IPS-20b (cell line): ENCODE results near the gene AGXT.
"Not testable (repeated sequence)": the region's sequence is repeated elsewhere in the genome, so short reads cannot be mapped to it uniquely, and the experiment has no call there.

Source experiments
- H3K27ac ChIP-seq: one replicate; pipeline ENCODE4 v1.5.1; 2013; ENCODE audit warnings: low read length
- H3K27me3 ChIP-seq: 2 replicates; pipeline ENCODE4 v1.6.1; 2013; ENCODE audit warnings: mild to moderate bottlenecking, low read length, inconsistent platforms; ENCODE audit not compliant: insufficient read depth
- H3K36me3 ChIP-seq: 2 replicates; pipeline ENCODE4 v1.6.1; 2013; ENCODE audit warnings: low read depth, mild to moderate bottlenecking, inconsistent platforms, low read length, moderate library complexity; ENCODE audit not compliant: insufficient read depth
- H3K4me1 ChIP-seq: 2 replicates; pipeline ENCODE4 v1.6.1; 2013; ENCODE audit warnings: mild to moderate bottlenecking, control low read depth, inconsistent platforms, low read length, moderate library complexity; ENCODE audit not compliant: insufficient read depth
- H3K4me3 ChIP-seq: 2 replicates; pipeline ENCODE4 v1.5.1; 2013; ENCODE audit warnings: mild to moderate bottlenecking, low read length, inconsistent platforms
- H3K9ac ChIP-seq: 2 replicates; pipeline ENCODE4 v1.6.1; 2013; ENCODE audit warnings: low read depth, mild to moderate bottlenecking, inconsistent platforms, low read length, moderate library complexity
- H3K9me3 ChIP-seq: 2 replicates; pipeline ENCODE4 v1.6.1; 2013; ENCODE audit warnings: mild to moderate bottlenecking, low read depth, low read length, inconsistent platforms; ENCODE audit not compliant: insufficient read depth

AGXT gene

DNA sequence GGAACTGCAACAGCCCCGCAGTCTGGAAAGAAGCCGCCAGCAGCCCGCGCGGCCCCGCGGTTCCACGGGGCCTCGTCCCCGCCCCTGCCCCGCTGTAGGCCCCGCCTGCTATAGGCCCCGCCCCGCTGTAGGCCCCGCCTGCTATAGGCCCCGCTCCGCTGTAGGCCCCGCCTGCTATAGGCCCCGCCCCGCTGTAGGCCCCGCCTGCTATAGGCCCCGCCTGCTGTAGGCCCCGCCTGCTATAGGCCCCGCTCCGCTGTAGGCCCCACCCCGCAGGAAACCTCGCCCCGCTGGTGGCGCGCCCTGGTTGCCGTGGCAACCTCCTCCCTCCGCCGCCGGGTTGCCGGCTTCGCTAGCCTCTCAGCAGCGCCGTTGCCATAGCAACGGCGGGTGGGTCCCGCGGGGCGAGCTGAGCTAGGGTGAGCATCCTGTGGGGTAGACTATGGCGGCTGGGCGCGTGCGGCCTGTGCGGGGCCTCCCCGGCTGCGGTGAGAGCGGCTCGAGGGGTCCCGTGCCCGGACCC is 36.4 kb upstream of the AGXT start:
- no peaks in the 10 kb centered on the region for H3K4me1 ChIP-seq
- H3K4me3 ChIP-seq, result peak overlapping the region; percentile 67
- H3K9ac ChIP-seq, result no peak overlapping the region
- peaks cover 49% of the 10 kb centered on the region for H3K27me3 ChIP-seq
- no peaks in the 10 kb centered on the region for H3K9me3 ChIP-seq
- H3K27ac ChIP-seq, result no peak overlapping the region
- H3K36me3 ChIP-seq, result no peaks in the 10 kb centered on the region

GRCh38 chr2:240832921-240833494 is 35.6 kb upstream of the AGXT start:
- H3K4me1 ChIP-seq, result no peaks in the 10 kb centered on the region
- H3K4me3 ChIP-seq, result no peak overlapping the region
- no peak overlapping the region for H3K9ac ChIP-seq
- peaks cover 46% of the 10 kb centered on the region for H3K27me3 ChIP-seq
- no peaks in the 10 kb centered on the region for H3K36me3 ChIP-seq
- no peaks in the 10 kb centered on the region for H3K9me3 ChIP-seq
- H3K27ac ChIP-seq, result no peak overlapping the region

- Histone ChIP-seq H3K9ac (no peak overlapping the region), H3K4me1 (no peaks in the 10 kb centered on the region), H3K36me3 (no peaks in the 10 kb centered on the region), H3K9me3 (no peaks in the 10 kb centered on the region), H3K27me3 (peaks cover 38% of the 10 kb centered on the region), H3K27ac (no peak overlapping the region), H3K4me3 (no peak overlapping the region)
Measured at GRCh38 chr2:240833724-240834285, 34.8 kb upstream of the AGXT start.

DNA sequence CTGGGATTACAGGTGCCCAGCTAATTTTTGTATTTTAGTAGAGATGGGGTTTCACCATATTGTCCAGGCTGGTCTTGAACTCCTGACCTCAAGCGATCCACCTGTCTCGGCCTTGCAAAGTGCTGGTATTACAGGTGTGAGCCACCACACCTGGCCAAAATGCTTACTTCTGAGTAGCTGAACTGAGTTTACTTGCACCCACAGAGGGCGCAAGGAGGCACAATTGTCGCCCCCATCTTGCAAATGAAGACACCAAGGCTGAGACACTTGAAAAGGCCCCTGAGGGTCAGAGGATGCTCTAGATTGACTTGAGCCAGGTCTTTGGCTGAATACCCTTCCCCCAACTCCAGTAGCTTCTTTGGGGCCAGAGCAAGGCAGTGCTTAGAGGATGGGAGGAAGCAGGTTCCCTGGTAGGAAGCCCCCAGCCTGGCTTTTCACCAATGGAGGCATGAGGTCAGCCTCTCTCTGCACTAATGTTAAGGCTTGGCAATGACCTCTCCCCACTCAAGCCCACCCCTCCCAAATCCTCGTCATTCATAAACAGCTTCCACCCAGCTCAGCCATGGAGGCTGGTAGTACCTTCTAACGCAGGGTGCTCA is 34.1 kb upstream of the AGXT start:
- Histone ChIP-seq H3K9me3 (no peaks in the 10 kb centered on the region), H3K9ac (no peak overlapping the region), H3K4me1 (no peaks in the 10 kb centered on the region), H3K27me3 (peaks cover 32% of the 10 kb centered on the region), H3K27ac (no peak overlapping the region), H3K4me3 (no peak overlapping the region), H3K36me3 (no peaks in the 10 kb centered on the region)

GRCh38 chr2:240835528-240835927 is 33.1 kb upstream of the AGXT start:
- Histone ChIP-seq H3K27me3 (peaks cover 21% of the 10 kb centered on the region), H3K36me3 (no peaks in the 10 kb centered on the region), H3K27ac (no peak overlapping the region), H3K4me3 (no peak overlapping the region), H3K9ac (no peak overlapping the region), H3K9me3 (no peaks in the 10 kb centered on the region), H3K4me1 (no peaks in the 10 kb centered on the region)

GRCh38 chr2:240836781-240837467 is 31.7 kb upstream of the AGXT start:
- no peak overlapping the region for H3K4me3 ChIP-seq
- H3K9ac ChIP-seq, result no peak overlapping the region
- H3K27ac ChIP-seq, result no peak overlapping the region
- H3K27me3 ChIP-seq, result peaks cover 8% of the 10 kb centered on the region
- H3K9me3 ChIP-seq, result no peaks in the 10 kb centered on the region
- H3K4me1 ChIP-seq, result no peaks in the 10 kb centered on the region
- H3K36me3 ChIP-seq, result no peaks in the 10 kb centered on the region

GRCh38 chr2:240837621-240838020 is 31.0 kb upstream of the AGXT start:
- Histone ChIP-seq H3K27ac (no peak overlapping the region), H3K9me3 (no peaks in the 10 kb centered on the region), H3K27me3 (peaks cover 5% of the 10 kb centered on the region; the same call in 1 of the 2 replicates), H3K4me1 (no peaks in the 10 kb centered on the region), H3K9ac (no peak overlapping the region), H3K4me3 (no peak overlapping the region), H3K36me3 (no peaks in the 10 kb centered on the region)

GRCh38 chr2:240839152-240840143 is 29.2 kb upstream of the AGXT start:
- no peak overlapping the region for H3K4me3 ChIP-seq
- no peak overlapping the region for H3K27ac ChIP-seq
- H3K4me1 ChIP-seq, result peaks cover 3% of the 10 kb centered on the region
- H3K9ac ChIP-seq, result no peak overlapping the region
- H3K9me3 ChIP-seq, result no peaks in the 10 kb centered on the region
- H3K36me3 ChIP-seq, result no peaks in the 10 kb centered on the region
- no peaks in the 10 kb centered on the region for H3K27me3 ChIP-seq

DNA sequence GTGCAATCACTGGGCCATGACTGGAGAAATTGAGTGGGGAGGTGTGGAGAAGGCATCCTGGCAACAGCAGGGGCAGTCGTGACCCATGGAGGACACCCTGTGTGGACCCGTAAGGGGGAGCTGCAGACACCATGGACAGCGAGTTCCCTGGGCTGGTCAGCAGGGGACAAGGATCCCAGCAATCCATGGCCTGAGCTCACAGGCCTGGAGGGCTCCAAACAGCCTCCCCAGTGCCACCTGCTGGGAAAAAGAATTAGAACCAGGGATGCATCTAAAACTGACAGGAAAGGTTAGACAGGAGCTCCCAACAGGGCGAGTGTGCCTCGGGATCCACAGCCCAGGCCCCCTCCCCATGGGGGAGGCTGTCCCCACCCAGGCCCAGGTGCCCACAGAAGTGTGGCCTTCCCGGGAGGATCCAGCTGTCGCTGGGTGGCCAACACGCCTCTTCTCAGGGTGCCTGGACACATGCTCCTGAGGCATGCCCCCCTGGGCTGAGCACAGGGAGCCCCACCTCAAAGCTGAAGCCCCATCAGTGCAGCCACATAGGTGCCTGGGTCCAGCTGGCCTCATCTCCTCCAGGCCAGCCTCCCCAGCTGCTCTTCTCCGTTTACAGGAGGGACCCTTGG is 28.1 kb upstream of the AGXT start:
- no peak overlapping the region for H3K4me3 ChIP-seq
- H3K27ac ChIP-seq, result no peak overlapping the region
- H3K4me1 ChIP-seq, result peaks cover 3% of the 10 kb centered on the region
- no peak overlapping the region for H3K9ac ChIP-seq
- no peaks in the 10 kb centered on the region for H3K36me3 ChIP-seq
- H3K9me3 ChIP-seq, result peaks cover 2% of the 10 kb centered on the region; the same call in 1 of the 2 replicates
- H3K27me3 ChIP-seq, result no peaks in the 10 kb centered on the region

DNA sequence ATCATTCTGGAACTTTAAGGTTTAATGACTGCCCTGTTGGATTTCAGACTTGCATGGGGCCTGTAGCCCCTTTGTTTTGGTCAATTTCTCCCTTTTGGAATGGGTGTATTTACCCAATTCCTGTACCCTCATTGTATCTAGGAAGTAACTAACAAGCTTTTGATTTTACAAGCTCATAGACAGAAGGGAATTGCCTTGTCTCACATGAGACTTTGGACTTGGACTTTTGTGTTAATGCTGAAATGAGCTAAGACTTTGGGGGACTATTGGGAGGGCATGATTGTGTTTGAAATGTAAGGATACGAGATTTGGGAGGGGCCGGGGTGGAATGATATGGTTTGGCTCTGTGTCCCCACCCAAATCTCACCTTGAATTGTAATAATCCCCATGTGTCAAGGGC is 22.3 kb upstream of the AGXT start:
- not testable (repeated sequence) for H3K9ac ChIP-seq, H3K4me1 ChIP-seq, H3K36me3 ChIP-seq, H3K4me3 ChIP-seq, H3K27me3 ChIP-seq, H3K27ac ChIP-seq, H3K9me3 ChIP-seq
